NCI-H1930 (cell line): Measurements from ENCODE around the gene RNF7.
"Not testable (repeated sequence)": the region's sequence is repeated elsewhere in the genome, so short reads cannot be mapped to it uniquely, and the experiment has no call there.

Source experiments
- DNase-seq, 2 experiments: peaks; one replicate each; lab custom pipeline; 2025; lab: John Stamatoyannopoulos, UW

The RNF7 gene

GRCh38 chr3:141738022-141738890 is at the start of gene RNF7:
RNF7 (plus strand) TSS chr3:141738298; CDS start chr3:141738342, 44 bp downstream.
- DNase-seq: peak; percentile 91 to 95

GRCh38 chr3:141690431-141691072 is 47.5 kb upstream of the RNF7 start:
- DNase-seq: no peak

- not testable (repeated sequence) for DNase-seq
Observed at GRCh38 chr3:141691471-141691870, 46.6 kb upstream of the RNF7 start.

GRCh38 chr3:141692973-141693372 is 45.1 kb upstream of the RNF7 start:
- DNase-seq: not testable (repeated sequence)

DNA sequence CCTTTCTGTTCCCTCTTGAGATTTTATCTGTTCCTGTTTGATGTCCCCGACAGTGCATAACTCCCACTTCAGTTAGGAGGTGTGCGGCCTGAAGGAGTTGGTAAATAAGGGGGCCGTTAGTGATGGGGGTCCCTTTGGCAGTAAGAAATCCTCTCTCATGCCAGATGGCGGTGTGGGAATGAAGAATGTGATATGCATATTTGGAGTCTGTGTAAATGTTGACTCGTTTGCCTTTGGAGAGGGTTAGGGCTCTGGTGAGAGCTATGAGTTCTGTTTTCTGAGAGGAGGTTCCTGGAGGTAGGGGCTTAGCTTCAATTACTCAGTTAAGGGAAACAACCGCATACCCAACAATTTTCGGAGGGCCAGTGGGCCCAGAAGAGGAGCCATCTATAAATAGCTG is 38.8 kb upstream of the RNF7 start:
- no peak for DNase-seq

DNA sequence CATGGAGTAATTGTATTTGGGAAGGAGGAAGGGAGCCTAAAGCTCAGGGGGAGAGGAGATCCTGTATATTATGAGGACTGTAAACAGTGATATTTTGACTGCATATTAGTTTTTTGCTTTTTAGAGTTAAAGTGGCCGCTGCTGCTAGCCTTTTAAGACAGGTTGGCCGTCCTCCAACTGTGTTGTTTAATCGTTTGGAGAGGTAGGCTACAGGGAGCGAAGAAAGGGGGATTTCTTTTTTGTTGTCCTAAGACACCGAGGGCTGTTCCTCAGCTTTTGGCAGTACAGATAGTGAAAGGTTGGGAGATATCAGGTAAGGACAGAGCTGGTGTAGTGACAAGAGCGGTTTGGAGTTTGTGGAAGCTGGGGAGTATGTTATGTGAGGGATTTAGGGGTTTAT is 38.2 kb upstream of the RNF7 start:
- no peak for DNase-seq

GRCh38 chr3:141703367-141703766 is 34.7 kb upstream of the RNF7 start:
- not testable (repeated sequence) for DNase-seq

DNA sequence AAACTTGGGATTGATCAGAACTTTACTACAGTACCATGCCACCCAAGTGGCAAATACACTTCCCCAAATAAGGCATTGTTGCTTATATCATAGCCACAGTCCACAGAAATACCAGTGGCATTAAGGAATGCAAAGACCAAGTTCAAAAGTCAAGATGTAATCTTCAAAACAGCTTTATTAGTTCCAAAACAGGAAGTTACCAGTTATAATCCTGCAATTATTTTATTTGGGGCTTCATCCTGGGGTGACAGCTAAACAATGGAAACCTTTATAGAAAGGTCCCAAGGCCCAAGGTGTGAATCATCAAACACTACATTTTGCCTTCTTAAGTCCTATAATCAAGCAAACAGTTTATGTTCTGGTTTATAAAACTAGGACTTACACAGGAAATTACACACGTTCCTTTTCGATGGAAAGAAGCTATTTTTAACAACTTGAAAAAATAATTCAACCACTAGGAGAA is 30.3 kb upstream of the RNF7 start:
- DNase-seq: no peak

- DNase-seq: no peak
Observed at GRCh38 chr3:141708367-141708766, 29.7 kb upstream of the RNF7 start.

DNA sequence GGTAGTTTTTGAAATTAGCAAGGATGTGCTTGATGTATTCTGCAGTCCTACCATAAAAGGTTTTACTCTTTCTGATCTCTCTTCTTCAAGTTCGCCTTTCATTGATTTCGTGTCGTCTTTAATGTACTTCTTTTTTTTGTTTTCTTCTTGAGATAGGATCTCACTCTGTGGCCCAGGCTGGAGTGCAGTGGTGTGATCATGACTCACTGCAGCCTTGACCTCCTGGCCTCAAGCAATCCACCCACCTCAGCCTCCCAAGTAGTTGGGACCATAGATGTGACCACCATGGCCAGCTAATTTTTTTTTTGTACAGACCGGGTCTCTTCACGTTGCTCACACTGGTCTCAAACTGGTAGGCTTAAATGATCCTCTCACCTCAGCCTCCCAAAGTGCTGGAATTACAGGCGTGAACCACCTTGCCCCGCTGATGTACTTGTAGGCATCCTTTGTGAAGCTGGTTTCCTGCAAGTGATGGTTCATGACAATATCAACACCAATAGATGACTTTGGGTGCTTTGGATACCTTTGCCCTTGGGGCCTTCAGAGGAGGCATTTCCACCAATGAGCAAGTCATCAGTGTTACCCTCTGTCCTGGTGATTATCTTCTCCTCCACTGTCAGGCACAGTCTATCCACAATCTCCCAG is 28.9 kb upstream of the RNF7 start:
- no peak for DNase-seq

GRCh38 chr3:141710121-141710520 is 28.0 kb upstream of the RNF7 start:
- DNase-seq: no peak

GRCh38 chr3:141710888-141711616 is 27.0 kb upstream of the RNF7 start:
- no peak for DNase-seq

- DNase-seq: no peak
Observed at GRCh38 chr3:141714671-141715070, 23.4 kb upstream of the RNF7 start.

DNA sequence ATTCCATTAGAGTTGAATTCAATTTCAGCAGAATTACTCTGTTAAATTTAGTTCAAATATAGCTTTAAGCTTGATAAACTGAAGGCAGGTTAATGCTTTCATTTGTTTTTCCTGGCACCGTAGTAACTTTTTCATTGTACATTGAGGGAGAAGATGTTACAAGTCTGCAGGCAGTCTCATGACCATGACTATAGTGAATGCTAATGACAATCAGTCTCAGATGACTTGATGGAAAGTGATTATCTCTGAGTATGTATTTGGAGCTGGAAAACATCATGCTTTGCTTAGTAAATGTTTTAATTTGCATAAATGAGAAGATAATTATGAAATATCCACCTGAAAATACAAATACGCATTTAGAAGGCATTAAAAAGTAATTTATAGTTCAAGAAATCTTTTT is 16.0 kb upstream of the RNF7 start:
- DNase-seq: no peak

- DNase-seq: no peak
Observed at GRCh38 chr3:141722648-141723047, 15.4 kb upstream of the RNF7 start.

- no peak for DNase-seq
Observed at GRCh38 chr3:141723255-141723654, 14.8 kb upstream of the RNF7 start.

GRCh38 chr3:141724186-141724585 is 13.9 kb upstream of the RNF7 start:
- no peak for DNase-seq

GRCh38 chr3:141725036-141725435 is 13.1 kb upstream of the RNF7 start:
- no peak for DNase-seq

- no peak for DNase-seq
Observed at GRCh38 chr3:141726483-141726882, 11.6 kb upstream of the RNF7 start.

GRCh38 chr3:141728355-141728892 is 9.7 kb upstream of the RNF7 start:
- DNase-seq: no peak

DNA sequence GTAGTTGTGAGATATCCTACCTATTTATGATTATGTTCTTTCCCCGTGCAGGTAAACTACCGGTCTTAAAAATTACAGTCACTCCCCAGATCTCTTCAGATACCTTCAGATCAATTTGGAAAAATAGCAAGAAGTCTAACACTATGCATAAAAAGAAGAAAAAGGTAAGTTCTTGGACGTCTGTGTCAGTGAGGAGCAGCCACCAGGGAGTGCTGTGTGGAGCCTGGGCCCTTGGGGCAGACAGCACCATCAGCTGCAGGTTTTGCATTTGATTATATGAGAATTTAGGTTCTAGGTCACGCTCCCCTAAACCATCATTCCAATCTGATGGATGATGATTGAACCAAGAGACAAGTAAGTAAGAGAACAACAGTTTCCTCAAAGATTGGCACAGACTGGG is 8.9 kb upstream of the RNF7 start:
- DNase-seq: no peak

GRCh38 chr3:141735176-141735575 is 2.9 kb upstream of the RNF7 start:
- no peak for DNase-seq
